H9 (cell line): Measurements from ENCODE around the gene ACP4. TPM values are rescaled to one million over a fixed set of nuclear protein-coding genes. Genes with fewer than 3 reads are reported as not detected.
"Not testable (repeated sequence)": the region's sequence is repeated elsewhere in the genome, so short reads cannot be mapped to it uniquely, and the experiment has no call there.

ENCODE experiments used
- DNase-seq: peaks from one replicate; pipeline ENCODE4 v3.0.0-alpha.2; 2017
- H2AFZ ChIP-seq: one replicate; pipeline ENCODE4 v1.6.1; 2013; ENCODE audit warnings: mild to moderate bottlenecking, low read length, control low read depth, moderate library complexity
- H2AK5ac ChIP-seq: 2 replicates; pipeline ENCODE4 v1.6.1; 2013; ENCODE audit warnings: low read length, control low read depth, mixed read lengths; ENCODE audit not compliant: insufficient read length
- H2BK120ac ChIP-seq: one replicate; pipeline ENCODE4 v1.6.1; 2013; ENCODE audit warnings: low read depth, mild to moderate bottlenecking, low read length, control low read depth, inconsistent platforms; ENCODE audit not compliant: poor library complexity, severe bottlenecking
- H2BK12ac ChIP-seq: 2 replicates; pipeline ENCODE4 v1.6.1; 2013; ENCODE audit warnings: low read length, control low read depth, mixed read lengths, low read depth; ENCODE audit not compliant: insufficient read length
- H2BK15ac ChIP-seq: 2 replicates; pipeline ENCODE4 v1.6.1; 2013; ENCODE audit warnings: low read depth, low read length, control low read depth
- H2BK20ac ChIP-seq: one replicate; pipeline ENCODE4 v1.6.1; 2013; ENCODE audit warnings: low read depth, mild to moderate bottlenecking, low read length, control low read depth, inconsistent platforms; ENCODE audit not compliant: poor library complexity, severe bottlenecking
- H2BK5ac ChIP-seq: 2 replicates; pipeline ENCODE4 v1.6.1; 2013; ENCODE audit warnings: low read length, control low read depth, mixed read lengths; ENCODE audit not compliant: insufficient read length
- H3K14ac ChIP-seq: 2 replicates; pipeline ENCODE4 v1.6.1; 2013; ENCODE audit warnings: low read length, control low read depth; ENCODE audit not compliant: insufficient read depth
- H3K18ac ChIP-seq: 2 replicates; pipeline ENCODE4 v1.6.1; 2013; ENCODE audit warnings: low read depth, mild to moderate bottlenecking, mixed read lengths, low read length, control low read depth; ENCODE audit not compliant: insufficient read length
- H3K23ac ChIP-seq: 2 replicates; pipeline ENCODE4 v1.6.1; 2013; ENCODE audit warnings: low read length, control low read depth, mixed read lengths, low read depth; ENCODE audit not compliant: insufficient read length
- H3K23me2 ChIP-seq: 2 replicates; pipeline ENCODE4 v1.6.1; 2013; ENCODE audit warnings: low read depth, mild to moderate bottlenecking, mixed read lengths, low read length, control low read depth; ENCODE audit not compliant: insufficient read length, poor library complexity, severe bottlenecking
- H3K27ac ChIP-seq: 2 replicates; pipeline ENCODE4 v1.5.1; 2013; ENCODE audit warnings: low read length, control low read depth, mixed read lengths, low read depth; ENCODE audit not compliant: insufficient read length
- H3K27me3 ChIP-seq: 2 replicates; pipeline ENCODE4 v1.6.1; 2013; ENCODE audit warnings: low read length, control low read depth, inconsistent platforms; ENCODE audit not compliant: insufficient read depth
- H3K4ac ChIP-seq: 2 replicates; pipeline ENCODE4 v1.6.1; 2013; ENCODE audit warnings: low read depth, mild to moderate bottlenecking, control low read depth, inconsistent platforms, low read length, moderate library complexity
- H3K4me1 ChIP-seq: 2 replicates; pipeline ENCODE4 v1.6.1; 2013; ENCODE audit warnings: low read length, control low read depth, inconsistent platforms; ENCODE audit not compliant: insufficient read depth
- H3K4me2 ChIP-seq: 2 replicates; pipeline ENCODE4 v1.6.1; 2013; ENCODE audit warnings: low read length, control low read depth, mixed read lengths; ENCODE audit not compliant: insufficient read length, insufficient read depth
- H3K56ac ChIP-seq: 2 replicates; pipeline ENCODE4 v1.6.1; 2013; ENCODE audit warnings: low read depth, mild to moderate bottlenecking, mixed read lengths, low read length, control low read depth; ENCODE audit not compliant: insufficient read length
- H3K79me1 ChIP-seq: 2 replicates; pipeline ENCODE4 v1.6.1; 2013; ENCODE audit warnings: low read depth, mild to moderate bottlenecking, moderate library complexity, low read length, control low read depth, inconsistent platforms; ENCODE audit not compliant: insufficient read depth, poor library complexity, severe bottlenecking
- H3K79me2 ChIP-seq: 2 replicates; pipeline ENCODE4 v1.6.1; 2013; ENCODE audit warnings: low read length, control low read depth, inconsistent platforms; ENCODE audit not compliant: insufficient read depth
- H3K9ac ChIP-seq: 2 replicates; pipeline ENCODE4 v1.6.1; 2013; ENCODE audit warnings: low read length, control low read depth, mixed read lengths; ENCODE audit not compliant: insufficient read length; ENCODE audit errors: extremely low read depth
- H3K9me3 ChIP-seq: one replicate; pipeline ENCODE4 v1.6.1; 2013; ENCODE audit warnings: low read depth, low read length, inconsistent platforms; ENCODE audit not compliant: control insufficient read depth
- H3T11ph ChIP-seq: one replicate; pipeline ENCODE4 v1.6.1; 2013; ENCODE audit warnings: mild to moderate bottlenecking, low read length, control low read depth, inconsistent platforms
- H4K20me1 ChIP-seq: one replicate; pipeline ENCODE4 v1.6.1; 2013; ENCODE audit not compliant: control insufficient read depth, insufficient read length, insufficient read depth
- H4K5ac ChIP-seq: 2 replicates; pipeline ENCODE4 v1.6.1; 2013; ENCODE audit warnings: low read depth, mild to moderate bottlenecking, mixed read lengths, low read length, control low read depth; ENCODE audit not compliant: insufficient read length
- H4K8ac ChIP-seq: replicated peaks from 2 replicates; pipeline ENCODE4 v1.6.1; 2013; ENCODE audit warnings: low read length, control low read depth, mixed read lengths, low read depth; ENCODE audit not compliant: insufficient read length
- H4K91ac ChIP-seq: 2 replicates; pipeline ENCODE4 v1.6.1; 2013; ENCODE audit warnings: low read depth, mild to moderate bottlenecking, moderate library complexity, mixed read lengths, low read length, control low read depth; ENCODE audit not compliant: insufficient read length
- H3K27ac Mint-ChIP-seq, 3 experiments: 2 replicates in 2 of 3; 3 replicates in 1 of 3; pipeline ENCODE4 v1.8.0; 2020 to 2021; ENCODE audit warnings: mixed read lengths in 3 of 3, mild to moderate bottlenecking in 1 of 3, moderate library complexity in 1 of 3
- H3K27me3 Mint-ChIP-seq: 2 replicates; pipeline ENCODE4 v1.8.0; 2021; ENCODE audit warnings: low read depth, mild to moderate bottlenecking, moderate library complexity, mixed read lengths
- H3K36me3 Mint-ChIP-seq, 3 experiments: 2 replicates in 2 of 3; 3 replicates in 1 of 3; pipeline ENCODE4 v1.8.0; 2020 to 2021; ENCODE audit warnings: low read depth in 3 of 3, mixed read lengths in 3 of 3; ENCODE audit not compliant: insufficient read depth in 1 of 3
- H3K4me1 Mint-ChIP-seq, 2 experiments: 2 replicates each; pipeline ENCODE4 v1.8.0; 2020; ENCODE audit warnings: mixed read lengths in 2 of 2
- H3K4me3 Mint-ChIP-seq, 2 experiments: 2 replicates in 1 of 2; 3 replicates in 1 of 2; pipeline ENCODE4 v1.8.0; 2020 to 2021; ENCODE audit warnings: mild to moderate bottlenecking in 2 of 2, mixed read lengths in 2 of 2, moderate library complexity in 1 of 2
- H3K9me3 Mint-ChIP-seq, 2 experiments: 2 replicates in 1 of 2; 3 replicates in 1 of 2; pipeline ENCODE4 v1.8.0; 2020; ENCODE audit warnings: mild to moderate bottlenecking in 2 of 2, mixed read lengths in 2 of 2, moderate library complexity in 1 of 2
- WGBS: extraction: QIAGEN DNeasy Blood & Tissue Kit; methylation state at CpG from one replicate; pipeline ENCODE4 v1.1.7; 2013; ENCODE audit warnings: missing lambda C conversion rate, low lambda C conversion rate, mixed read lengths; ENCODE audit not compliant: insufficient read length; ENCODE audit errors: extremely low coverage; 5-methylcytosine and 5-hydroxymethylcytosine counted together
- total RNA-seq: library from RNA; stranded (reverse); gene quantifications from 2 replicates; pipeline ENCODE4 v1.2.1, GENCODE V29; 2021

The ACP4 gene
- total RNA-seq, 1 experiment from 2014 or later, result not detected

DNA sequence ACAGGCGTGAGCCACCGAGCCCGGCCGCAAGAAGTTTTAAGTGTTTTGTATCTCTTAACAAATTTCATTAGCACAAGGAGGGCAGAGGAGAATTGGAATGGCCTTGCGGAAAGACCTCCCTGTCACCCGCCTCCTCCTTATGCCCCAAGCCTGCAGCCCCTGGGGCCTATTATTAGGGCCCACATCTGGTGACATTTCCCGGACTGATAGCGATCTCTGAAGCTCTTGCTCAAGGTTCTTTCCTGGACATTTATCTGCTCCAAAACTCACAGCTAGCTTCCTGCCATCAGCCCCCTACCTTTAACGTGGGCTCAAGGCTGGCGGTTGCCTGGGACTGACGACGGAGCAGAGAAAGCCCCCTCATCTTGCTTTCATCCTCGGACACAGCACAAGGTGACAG, 26.7 kb upstream of the ACP4 start:
- H4K91ac ChIP-seq, H3K9ac ChIP-seq, H2BK5ac ChIP-seq, H3K27ac ChIP-seq, DNase-seq, H3K27me3 ChIP-seq, H3K79me2 ChIP-seq, H3K23ac ChIP-seq, H2BK120ac ChIP-seq, H3K79me1 ChIP-seq, H3K9me3 Mint-ChIP-seq, H3T11ph ChIP-seq, H3K27ac Mint-ChIP-seq, H3K4ac ChIP-seq, H3K56ac ChIP-seq, H3K9me3 ChIP-seq, H3K36me3 Mint-ChIP-seq, H4K5ac ChIP-seq, H2AFZ ChIP-seq, H3K4me1 ChIP-seq, H3K23me2 ChIP-seq, H3K4me2 ChIP-seq, H2BK15ac ChIP-seq, H4K8ac ChIP-seq, H3K14ac ChIP-seq, H3K18ac ChIP-seq, H4K20me1 ChIP-seq, H2BK12ac ChIP-seq, H3K4me3 Mint-ChIP-seq, H2AK5ac ChIP-seq, H2BK20ac ChIP-seq: not testable (repeated sequence)
- H3K4me1 Mint-ChIP-seq, result peaks cover 0 to 14% of the 10 kb centered on the region in 2 experiments; a peak in 3 of 4 replicates
- peaks cover 42% of the 10 kb centered on the region for H3K27me3 Mint-ChIP-seq
- no CpG with 5 or more reads among the region's 13 CpGs for WGBS
